GM18520 (cell line): ENCODE data around the gene EN1.

Experiments
- ATAC-seq: cut with Tn5 transposase; IDR thresholded peaks from one replicate; pipeline ENCODE4 v1.9.1; 2021; ENCODE audit not compliant: unreplicated experiment

The EN1 gene

DNA sequence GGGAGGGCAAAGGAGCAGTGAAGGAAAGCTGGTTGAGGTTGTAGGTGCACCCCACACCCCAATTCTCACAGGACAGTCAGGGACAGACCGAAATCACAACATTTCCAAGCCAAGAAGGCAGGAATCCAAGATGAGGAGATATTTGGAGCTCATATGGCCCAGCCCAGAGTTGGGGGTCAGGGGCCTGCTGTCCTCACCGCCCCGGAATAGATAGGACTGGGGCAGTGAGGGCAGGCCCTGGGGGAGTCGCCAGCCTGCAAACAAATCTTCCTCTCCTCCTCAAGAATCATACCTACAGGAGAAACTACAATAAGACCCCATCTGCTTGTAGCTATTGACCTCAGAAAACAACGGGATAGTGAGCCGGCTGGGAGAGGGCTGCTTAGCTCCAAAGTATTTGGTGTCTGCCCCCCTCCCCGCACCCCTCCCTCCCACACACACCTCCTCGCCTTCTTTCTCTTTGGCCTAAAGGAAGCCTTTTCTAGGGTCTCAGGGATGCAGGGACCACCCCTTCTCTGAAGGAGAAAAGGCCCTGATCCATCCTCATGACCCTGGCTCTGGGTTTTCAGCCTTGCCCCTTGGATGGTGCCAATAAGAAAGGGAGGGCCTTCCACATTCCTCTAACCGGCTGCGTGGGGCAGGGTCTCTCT, 3.8 kb downstream of the EN1 start:
- no peak for ATAC-seq

DNA sequence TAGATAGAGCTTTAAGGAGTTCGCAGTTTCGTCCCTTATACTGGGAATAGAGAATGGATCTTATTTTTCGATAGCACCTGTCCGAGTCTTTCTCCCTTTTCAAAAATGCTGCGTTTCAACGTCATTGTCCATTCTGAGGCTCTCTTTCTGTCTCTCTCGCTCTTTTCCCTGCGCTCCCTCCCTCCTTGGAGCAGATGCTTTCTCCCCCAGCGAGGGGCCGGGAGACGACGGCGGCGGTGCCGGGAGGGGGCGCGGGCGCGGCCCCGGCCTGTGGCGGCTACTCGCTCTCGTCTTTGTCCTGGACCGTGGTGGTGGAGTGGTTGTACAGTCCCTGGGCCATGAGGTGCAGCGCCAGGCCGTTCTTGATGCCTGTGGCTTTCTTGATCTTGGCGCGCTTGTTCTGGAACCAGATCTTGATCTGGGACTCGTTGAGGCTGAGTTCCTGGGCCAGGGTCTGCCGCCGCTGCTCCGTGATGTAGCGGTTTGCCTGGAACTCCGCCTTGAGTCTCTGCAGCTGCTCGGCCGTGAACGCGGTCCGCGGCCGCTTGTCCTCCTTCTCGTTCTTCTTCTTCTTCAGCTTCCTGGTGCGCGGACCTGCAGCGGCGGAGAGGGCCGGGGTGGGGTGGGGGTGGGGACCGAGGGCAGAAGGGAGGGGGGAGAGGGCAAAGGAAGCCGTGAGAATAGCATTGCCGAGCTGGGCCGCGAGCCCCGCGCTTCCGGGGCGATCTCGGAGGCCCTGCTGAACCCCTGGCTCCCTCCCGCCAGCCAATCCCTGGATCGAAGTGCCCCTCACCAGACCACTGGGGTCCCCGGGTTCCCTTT, 4.6 kb downstream of the EN1 start:
- no peak for ATAC-seq

GRCh38 chr2:118841828-118842461, 5.5 kb downstream of the EN1 start:
- ATAC-seq: no peak

DNA sequence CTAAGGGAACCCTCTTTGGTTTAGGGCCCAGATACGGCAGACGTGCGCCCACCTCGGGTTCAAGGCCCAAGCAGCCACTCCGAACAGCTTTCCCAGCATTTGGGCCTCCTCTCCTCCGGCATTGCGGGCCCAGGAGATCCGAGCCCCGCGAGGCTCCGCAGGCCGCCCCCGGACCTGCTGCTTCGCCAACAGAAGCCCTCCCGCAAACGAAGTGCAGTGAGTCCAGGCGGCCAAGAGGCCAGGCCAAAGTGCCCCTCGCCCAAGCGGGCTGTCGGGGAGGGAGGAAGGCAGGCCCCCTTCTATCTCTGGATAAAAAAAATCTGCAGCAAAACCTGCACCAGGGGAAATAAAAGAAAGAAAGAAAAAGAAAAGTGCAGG, 6.0 kb downstream of the EN1 start:
- ATAC-seq: no peak

DNA sequence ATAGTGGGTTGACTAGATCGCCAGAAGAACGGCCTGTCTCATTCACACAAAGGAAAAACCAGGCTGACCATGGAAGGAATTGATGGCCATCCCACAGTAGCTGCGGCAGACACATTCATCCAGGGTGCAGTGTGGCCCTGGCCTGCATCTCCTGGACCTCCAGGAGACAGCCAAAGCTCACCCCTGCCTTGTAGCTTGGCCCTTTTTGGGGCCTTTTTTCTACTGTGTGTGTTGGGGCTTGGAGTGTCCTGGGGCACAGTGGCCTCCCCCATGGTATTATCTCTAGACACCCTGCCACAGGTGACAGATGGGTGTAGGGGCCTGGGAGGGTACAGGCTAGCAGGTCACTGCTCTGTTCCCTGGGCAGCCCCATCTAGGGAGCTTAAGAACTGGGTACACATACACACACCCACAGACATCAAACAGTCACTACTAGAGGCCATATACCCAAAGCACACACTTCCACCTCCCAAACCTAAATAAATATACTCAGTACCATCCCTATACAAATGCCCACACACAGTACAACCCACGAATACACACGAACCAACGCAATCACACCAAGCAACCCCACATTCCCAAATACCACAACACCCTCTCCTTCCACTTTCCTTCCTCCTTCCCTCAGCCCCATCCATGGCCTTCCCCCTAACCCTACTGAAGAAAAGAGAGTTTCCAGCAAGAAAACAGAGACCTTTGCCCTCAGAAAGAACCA, 8.6 kb downstream of the EN1 start:
- no peak for ATAC-seq

GRCh38 chr2:118837621-118838020, 9.8 kb downstream of the EN1 start:
- no peak for ATAC-seq

GRCh38 chr2:118837067-118837466, 10.4 kb downstream of the EN1 start:
- ATAC-seq: no peak

DNA sequence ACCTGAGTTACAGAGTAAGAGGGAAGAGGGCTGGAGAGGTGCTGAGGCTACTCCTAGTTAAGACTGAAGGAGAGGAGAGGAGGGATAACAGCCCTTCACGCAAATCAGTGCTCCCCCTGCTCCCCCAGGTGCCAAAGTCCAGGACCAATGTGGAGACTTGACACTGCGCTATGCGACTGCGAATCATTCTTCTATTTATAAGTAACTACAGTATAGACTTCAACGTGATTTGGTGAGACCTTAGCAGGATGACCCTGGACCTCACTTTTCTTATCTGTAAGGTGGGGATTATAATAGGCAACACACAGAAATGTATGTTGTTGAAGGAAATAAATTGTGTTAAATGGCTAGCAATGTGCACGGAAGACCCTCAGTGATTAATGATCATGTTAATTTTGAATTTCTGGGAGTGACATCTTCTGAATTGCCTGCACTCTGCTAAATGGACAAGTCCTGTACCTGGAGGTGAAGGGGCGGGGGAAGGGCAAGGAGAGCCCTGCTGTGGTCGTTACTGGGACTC, 11.0 kb downstream of the EN1 start:
- ATAC-seq: no peak

DNA sequence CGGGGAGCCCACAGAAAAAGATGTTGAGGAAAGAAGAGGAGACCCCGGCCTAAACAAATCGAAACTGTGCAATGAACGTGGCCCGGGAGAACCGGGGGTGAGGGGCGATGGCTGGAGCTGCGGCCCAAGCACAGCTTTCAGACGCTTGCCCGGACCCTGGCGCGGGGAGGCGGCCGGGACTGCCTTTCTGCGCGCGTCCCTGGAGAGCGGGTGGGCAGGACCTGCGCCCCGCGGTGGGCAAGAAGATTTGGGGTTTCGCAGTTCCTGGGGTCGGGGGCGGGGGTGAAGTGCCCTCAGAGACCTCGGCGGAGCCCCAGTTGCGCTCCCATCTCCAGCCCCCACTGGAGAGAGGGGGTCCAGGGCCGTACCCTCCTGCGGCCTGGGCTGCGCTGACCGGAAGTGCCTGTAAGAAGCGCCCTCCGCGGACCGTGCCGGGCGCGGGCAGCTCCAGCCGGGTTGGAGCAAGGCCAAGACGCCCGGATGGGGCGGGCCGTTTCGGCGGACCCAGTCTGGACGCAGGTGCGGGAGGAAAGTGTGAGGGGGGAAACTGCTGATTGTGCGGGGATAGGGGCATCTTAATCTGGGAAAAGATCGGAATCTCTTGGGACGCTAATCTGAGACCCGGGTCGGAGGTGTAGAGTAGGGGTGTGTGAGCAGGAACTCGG, 11.6 kb downstream of the EN1 start:
- ATAC-seq: no peak

DNA sequence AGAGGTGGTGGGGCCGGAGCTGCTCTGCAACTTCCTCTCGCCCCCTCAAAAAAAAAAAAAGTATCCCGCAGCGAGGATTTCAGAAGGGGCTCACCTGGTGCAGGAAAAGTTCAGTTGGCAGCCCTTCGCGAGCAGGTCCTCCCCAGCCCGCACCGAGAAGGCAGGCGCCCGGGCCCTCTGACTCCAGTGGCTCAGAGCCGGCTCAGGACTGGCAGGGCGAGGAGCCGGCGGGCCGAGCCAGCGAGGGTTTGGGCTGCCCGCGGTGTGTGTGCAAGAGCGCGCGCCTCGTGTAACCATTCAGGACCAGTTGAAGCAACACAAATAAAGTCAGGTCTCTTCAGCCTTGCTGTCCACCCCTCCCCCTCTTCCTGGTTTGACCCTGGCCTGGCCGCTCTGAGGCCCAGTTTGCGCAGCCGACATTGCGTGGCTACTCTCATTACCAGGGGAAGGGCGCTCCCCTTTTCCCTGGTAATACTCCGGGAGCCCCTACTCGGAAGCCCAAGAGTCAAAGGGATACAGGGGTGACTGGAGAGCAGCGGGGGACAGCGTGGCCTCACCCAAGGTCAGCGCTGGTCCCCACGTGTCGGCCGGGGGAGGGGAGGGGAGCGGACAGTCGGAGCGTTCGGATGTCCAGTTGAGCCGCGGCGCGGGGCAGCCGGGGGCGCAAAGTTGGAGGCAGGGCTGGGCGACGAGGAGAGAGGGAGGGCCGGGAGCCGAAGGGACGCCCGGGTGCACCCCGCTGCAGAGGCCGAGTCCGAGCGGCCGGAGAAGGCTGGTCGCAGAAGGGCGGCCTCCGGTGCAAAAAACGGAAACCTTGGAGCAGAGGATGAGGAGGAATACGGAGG, 12.3 kb downstream of the EN1 start:
- no peak for ATAC-seq

DNA sequence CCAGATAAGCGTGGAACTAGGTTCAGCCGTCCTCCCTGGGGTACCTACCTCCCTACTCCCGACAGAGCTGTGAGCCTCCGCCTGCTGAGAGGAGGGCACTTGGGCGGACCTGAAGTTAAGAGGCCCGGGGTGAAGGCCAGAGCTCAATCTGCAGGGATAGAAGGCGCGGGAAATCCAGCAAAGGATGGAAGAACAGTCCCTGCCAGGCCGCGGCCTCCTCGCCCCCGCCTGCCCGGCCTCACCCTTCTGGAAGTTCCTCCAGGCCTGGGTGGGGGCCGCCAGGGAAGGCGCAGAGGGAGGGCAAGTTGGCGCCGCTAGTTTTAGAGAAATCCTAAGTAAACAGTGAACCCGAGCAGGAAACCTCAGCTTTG, 13.0 kb downstream of the EN1 start:
- no peak for ATAC-seq

- no peak for ATAC-seq
These were observed 13.6 kb downstream of the EN1 start for GRCh38 chr2:118833716-118834439.

GRCh38 chr2:118832791-118833715, 14.4 kb downstream of the EN1 start:
- ATAC-seq: no peak

GRCh38 chr2:118832071-118832790, 15.2 kb downstream of the EN1 start:
- ATAC-seq: no peak

GRCh38 chr2:118830881-118831280, 16.6 kb downstream of the EN1 start:
- ATAC-seq: no peak

DNA sequence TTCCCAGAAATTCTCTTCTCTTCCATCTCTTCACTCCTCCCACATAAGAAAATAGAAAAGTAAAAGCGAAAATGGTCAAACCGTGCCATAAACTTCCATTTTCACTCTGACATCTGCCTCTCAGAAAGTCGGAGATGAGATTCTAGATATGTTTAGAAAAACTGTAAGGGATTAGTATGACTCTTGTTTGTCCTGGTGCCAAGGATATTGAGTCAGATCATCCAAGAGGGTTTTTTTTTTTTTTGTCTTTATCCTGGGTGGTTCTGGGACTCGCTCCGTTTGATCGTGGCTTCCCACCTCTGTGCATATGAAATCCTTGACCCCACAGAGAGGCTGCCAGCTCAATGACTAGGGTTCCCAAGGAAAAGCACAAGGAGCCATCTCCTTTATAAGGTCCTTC, 17.3 kb downstream of the EN1 start:
- ATAC-seq: no peak

DNA sequence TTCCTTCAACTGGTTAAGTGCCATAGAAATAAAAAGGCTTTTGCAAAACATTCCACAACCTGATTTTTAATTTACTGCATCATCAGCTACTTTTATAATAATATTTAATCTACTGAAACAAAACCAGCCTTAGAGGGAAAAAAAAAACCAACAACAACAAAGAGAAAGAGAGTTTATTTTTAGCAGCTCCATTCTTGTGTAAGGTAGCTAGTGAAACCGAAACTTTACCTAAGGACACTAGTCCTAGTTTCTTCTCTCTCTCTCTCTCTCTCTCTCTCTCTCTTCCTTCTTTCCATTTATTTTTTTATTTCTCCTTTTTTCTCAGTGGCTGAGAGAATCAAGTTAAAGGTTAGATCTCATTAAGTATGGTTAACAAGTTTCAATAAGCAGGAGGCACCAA, 21.4 kb downstream of the EN1 start:
- no peak for ATAC-seq

GRCh38 chr2:118823633-118824032, 23.8 kb downstream of the EN1 start:
- no peak for ATAC-seq
